ENCODE data around the gene RNF2.

DNA sequence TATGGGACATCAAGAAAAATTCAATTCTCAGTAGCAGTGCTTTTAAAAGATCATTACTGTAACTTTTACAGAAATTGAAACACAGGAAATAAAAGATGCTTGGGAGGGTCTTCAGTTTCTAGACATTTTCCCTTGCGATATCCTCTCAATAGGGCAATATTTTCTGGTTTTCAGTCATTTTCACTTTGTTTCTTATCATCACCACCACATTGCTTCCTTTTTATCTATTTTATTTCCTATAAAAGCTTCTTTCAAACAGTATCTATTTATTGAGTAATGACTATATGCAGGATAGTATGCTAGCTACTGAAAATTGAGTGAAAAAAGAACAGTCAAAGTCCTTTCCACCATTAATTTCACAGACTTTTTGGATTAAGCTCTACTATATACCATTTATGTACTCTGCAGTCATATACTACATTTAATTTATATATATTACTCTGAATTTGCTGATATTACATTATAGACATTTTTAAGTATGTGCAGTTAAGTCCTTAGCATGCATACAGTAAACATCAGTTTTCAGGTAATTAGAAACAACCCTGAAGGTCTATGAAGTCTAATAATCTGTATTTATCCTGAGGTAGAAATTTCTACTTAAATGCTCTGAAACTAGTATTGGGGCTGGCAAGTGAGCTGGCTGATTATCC lies 92.7 kb downstream of the RNF2 start:
- TF ChIP-seq, protein P1, sequence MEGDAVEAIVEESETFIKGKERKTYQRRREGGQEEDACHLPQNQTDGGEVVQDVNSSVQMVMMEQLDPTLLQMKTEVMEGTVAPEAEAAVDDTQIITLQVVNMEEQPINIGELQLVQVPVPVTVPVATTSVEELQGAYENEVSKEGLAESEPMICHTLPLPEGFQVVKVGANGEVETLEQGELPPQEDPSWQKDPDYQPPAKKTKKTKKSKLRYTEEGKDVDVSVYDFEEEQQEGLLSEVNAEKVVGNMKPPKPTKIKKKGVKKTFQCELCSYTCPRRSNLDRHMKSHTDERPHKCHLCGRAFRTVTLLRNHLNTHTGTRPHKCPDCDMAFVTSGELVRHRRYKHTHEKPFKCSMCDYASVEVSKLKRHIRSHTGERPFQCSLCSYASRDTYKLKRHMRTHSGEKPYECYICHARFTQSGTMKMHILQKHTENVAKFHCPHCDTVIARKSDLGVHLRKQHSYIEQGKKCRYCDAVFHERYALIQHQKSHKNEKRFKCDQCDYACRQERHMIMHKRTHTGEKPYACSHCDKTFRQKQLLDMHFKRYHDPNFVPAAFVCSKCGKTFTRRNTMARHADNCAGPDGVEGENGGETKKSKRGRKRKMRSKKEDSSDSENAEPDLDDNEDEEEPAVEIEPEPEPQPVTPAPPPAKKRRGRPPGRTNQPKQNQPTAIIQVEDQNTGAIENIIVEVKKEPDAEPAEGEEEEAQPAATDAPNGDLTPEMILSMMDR (IDR thresholded peaks at IDR 0.05; ENCODE audit: poor library complexity, severe bottlenecking) = no peak
- TF ChIP-seq EZH2 (IDR thresholded peaks at IDR 0.05; ENCODE audit: borderline replicate concordance, insufficient read depth, low read length, poor library complexity, severe bottlenecking) (no peak), RAD21 (conservative IDR thresholded peaks at IDR 0.05) (no peak), POLR2AphosphoS5 (IDR thresholded peaks at IDR 0.05) (no peak)
- TF ChIP-seq, protein P2, sequence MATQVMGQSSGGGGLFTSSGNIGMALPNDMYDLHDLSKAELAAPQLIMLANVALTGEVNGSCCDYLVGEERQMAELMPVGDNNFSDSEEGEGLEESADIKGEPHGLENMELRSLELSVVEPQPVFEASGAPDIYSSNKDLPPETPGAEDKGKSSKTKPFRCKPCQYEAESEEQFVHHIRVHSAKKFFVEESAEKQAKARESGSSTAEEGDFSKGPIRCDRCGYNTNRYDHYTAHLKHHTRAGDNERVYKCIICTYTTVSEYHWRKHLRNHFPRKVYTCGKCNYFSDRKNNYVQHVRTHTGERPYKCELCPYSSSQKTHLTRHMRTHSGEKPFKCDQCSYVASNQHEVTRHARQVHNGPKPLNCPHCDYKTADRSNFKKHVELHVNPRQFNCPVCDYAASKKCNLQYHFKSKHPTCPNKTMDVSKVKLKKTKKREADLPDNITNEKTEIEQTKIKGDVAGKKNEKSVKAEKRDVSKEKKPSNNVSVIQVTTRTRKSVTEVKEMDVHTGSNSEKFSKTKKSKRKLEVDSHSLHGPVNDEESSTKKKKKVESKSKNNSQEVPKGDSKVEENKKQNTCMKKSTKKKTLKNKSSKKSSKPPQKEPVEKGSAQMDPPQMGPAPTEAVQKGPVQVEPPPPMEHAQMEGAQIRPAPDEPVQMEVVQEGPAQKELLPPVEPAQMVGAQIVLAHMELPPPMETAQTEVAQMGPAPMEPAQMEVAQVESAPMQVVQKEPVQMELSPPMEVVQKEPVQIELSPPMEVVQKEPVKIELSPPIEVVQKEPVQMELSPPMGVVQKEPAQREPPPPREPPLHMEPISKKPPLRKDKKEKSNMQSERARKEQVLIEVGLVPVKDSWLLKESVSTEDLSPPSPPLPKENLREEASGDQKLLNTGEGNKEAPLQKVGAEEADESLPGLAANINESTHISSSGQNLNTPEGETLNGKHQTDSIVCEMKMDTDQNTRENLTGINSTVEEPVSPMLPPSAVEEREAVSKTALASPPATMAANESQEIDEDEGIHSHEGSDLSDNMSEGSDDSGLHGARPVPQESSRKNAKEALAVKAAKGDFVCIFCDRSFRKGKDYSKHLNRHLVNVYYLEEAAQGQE (IDR thresholded peaks at IDR 0.05; ENCODE audit: borderline replicate concordance) = no peak
